Panc1 (cell line): ENCODE results near the gene LMAN1. TPM values are rescaled to one million over a fixed set of nuclear protein-coding genes. Genes with fewer than 3 reads are reported as not detected.

Source experiments
- ATAC-seq: fragments of 200-7000 bp; cut with Tn5 transposase; 2 replicates; pipeline ENCODE4 v1.9.1; 2020; ENCODE audit warnings: mild to moderate bottlenecking, moderate library complexity
- BruUV-seq: library from RNA; stranded (reverse); fragments of 400-500 nt; replicated peaks from 2 replicates; lab custom pipeline; 2021; lab: Mats Ljungman, UMichigan
- CTCF ChIA-PET: fragments of 300-600 bp; sonication (Branson Sonifier 250); formaldehyde crosslinking; loops from one replicate; lab custom pipeline; 2022; ENCODE audit warnings: antibody characterized with exemption; lab: Charles Lee
- POLR2A ChIA-PET: fragments of 300-600 bp; sonication (Branson Sonifier 250); formaldehyde crosslinking; loops from one replicate; lab custom pipeline; 2022; ENCODE audit warnings: antibody characterized with exemption; lab: Charles Lee
- DNase-seq: peaks from one replicate; pipeline ENCODE4 v3.0.0-alpha.2; 2010; ENCODE audit warnings: low read depth, low spot score
- H3K27ac ChIP-seq: 2 replicates; pipeline ENCODE4 v1.5.1; 2011; ENCODE audit warnings: mild to moderate bottlenecking, low read length, inconsistent platforms
- H3K27me3 ChIP-seq: fragments of 200-500 bp; sonication (Bioruptor generic); 2 replicates; pipeline ENCODE4 v1.6.0; 2014; ENCODE audit warnings: low read length, inconsistent platforms; ENCODE audit not compliant: control insufficient read depth, insufficient read depth
- H3K36me3 ChIP-seq: fragments of 200-500 bp; sonication (Bioruptor generic); 2 replicates; pipeline ENCODE4 v1.5.1; 2014; ENCODE audit warnings: inconsistent platforms, mild to moderate bottlenecking, low read length, moderate library complexity; ENCODE audit not compliant: control insufficient read depth, insufficient read depth
- H3K4me1 ChIP-seq: 2 replicates; pipeline ENCODE4 v1.5.1; 2011; ENCODE audit warnings: inconsistent platforms, mild to moderate bottlenecking, low read length, moderate library complexity; ENCODE audit not compliant: control insufficient read depth, insufficient read depth
- H3K4me3 ChIP-seq, 2 experiments: 2 replicates each; pipeline ENCODE4 v1.5.1; 2011 to 2012; ENCODE audit warnings: low read depth in 2 of 2, low read length in 2 of 2, mild to moderate bottlenecking in 2 of 2, inconsistent platforms in 1 of 2, moderate library complexity in 1 of 2
- H3K9me3 ChIP-seq: fragments of 200-500 bp; sonication (Bioruptor generic); 2 replicates; pipeline ENCODE4 v1.5.1; 2014; ENCODE audit warnings: low read depth, mild to moderate bottlenecking, inconsistent platforms, low read length, moderate library complexity; ENCODE audit not compliant: control insufficient read depth, insufficient read depth
- CTCF ChIP-seq: fragments of 450-650 bp; IDR thresholded peaks from 2 replicates; pipeline ENCODE4 v1.5.1; 2017; ENCODE audit warnings: mild to moderate bottlenecking
- POLR2AphosphoS5 ChIP-seq: IDR thresholded peaks from 2 replicates; pipeline ENCODE4 v1.6.1; 2012; ENCODE audit warnings: mild to moderate bottlenecking, low read depth, low read length, moderate library complexity
- REST ChIP-seq, 2 experiments: IDR thresholded peaks; 2 replicates each; pipeline ENCODE4 v1.6.1; 2011 to 2012; ENCODE audit warnings: low read depth in 2 of 2, control low read depth in 1 of 2, low read length in 1 of 2, mild to moderate bottlenecking in 1 of 2, moderate library complexity in 1 of 2; ENCODE audit not compliant: insufficient read depth in 1 of 2
- SIN3A ChIP-seq: IDR thresholded peaks from 2 replicates; pipeline ENCODE4 v1.6.1; 2012; ENCODE audit warnings: low read depth, mild to moderate bottlenecking, low read length, moderate library complexity, borderline replicate concordance; ENCODE audit not compliant: insufficient read depth
- TCF7L2 ChIP-seq: IDR thresholded peaks from 2 replicates; pipeline ENCODE4 v1.6.1; 2011; ENCODE audit warnings: mild to moderate bottlenecking, low read depth, low read length, inconsistent platforms
- in situ Hi-C: cut with HindIII; loops from 2 replicates; pipeline ENCODE4 v1.10.0; 2016; ENCODE audit warnings: low sequenced_read_pairs, low pct_unique_long_range_greater_than_20kb
- intact Hi-C: fragments of 100-400 bp; cut with micrococcal nuclease; formaldehyde crosslinking; loops from one replicate; pipeline ENCODE4 v1.10.0; 2022; ENCODE audit not compliant: unreplicated experiment
- total RNA-seq: library from RNA; stranded (reverse); gene quantifications from one replicate; pipeline ENCODE4 v1.2.1, GENCODE V29; 2021; ENCODE audit not compliant: unreplicated experiment

Gene LMAN1
- total RNA-seq, 1 experiment from 2014 or later = 60.8 TPM

GRCh38 chr18:59400407-59400806, 41.3 kb upstream of the LMAN1 start:
- BruUV-seq = no TSS peak
- no peak for TF ChIP-seq CTCF
- TF ChIP-seq SIN3A = no peak
- TF ChIP-seq POLR2AphosphoS5 = no peak
- TF ChIP-seq REST (IDR thresholded peaks at IDR 0.05; ENCODE audit: insufficient read depth in 1 of 2, low read depth in 2 of 2, low read length in 1 of 2) = no peak
- Histone ChIP-seq H3K4me1 (no peaks in the 10 kb centered on the region), H3K27ac (no peak overlapping the region), H3K9me3 (no peaks in the 10 kb centered on the region), H3K4me3 (no peak overlapping the region), H3K27me3 (no peaks in the 10 kb centered on the region), H3K36me3 (no peaks in the 10 kb centered on the region)
- ATAC-seq (no peak), DNase-seq (no peak)
- POLR2A ChIA-PET = no interaction called here
- in situ Hi-C loops = no loop called here
- intact Hi-C loops = loop anchor here (5.0 kb wide), 2 partner anchors 93 to 153 kb away; no protein-coding TSS in a partner anchor
- CTCF ChIA-PET = no interaction called here

- in situ Hi-C loops = no loop called here
- CTCF ChIA-PET = no interaction called here
- H3K9me3 ChIP-seq = no peaks in the 10 kb centered on the region
- TF ChIP-seq TCF7L2 (no peak), SIN3A (no peak), CTCF (no peak), POLR2AphosphoS5 (no peak), REST (IDR thresholded peaks at IDR 0.05; ENCODE audit: insufficient read depth in 1 of 2, low read depth in 2 of 2, low read length in 1 of 2) (no peak)
- no peak for ATAC-seq
- no peaks in the 10 kb centered on the region for H3K4me1 ChIP-seq
- H3K27ac ChIP-seq = no peak overlapping the region
- no peak for DNase-seq
- intact Hi-C loops = no loop called here
- no peak overlapping the region for H3K4me3 ChIP-seq
- H3K27me3 ChIP-seq = no peaks in the 10 kb centered on the region
- BruUV-seq = no TSS peak
- no peaks in the 10 kb centered on the region for H3K36me3 ChIP-seq
- POLR2A ChIA-PET = no interaction called here
These were observed 36.4 kb upstream of the LMAN1 start for GRCh38 chr18:59395226-59396175.
